Activated T-helper 1 cell treated with Interleukin-2 at 50 U/mL for 16 hours (primary cell): ENCODE data around the gene IFFO2.

Experiments used
- DNase-seq: peaks from one replicate; pipeline ENCODE4 v3.0.0-alpha.2; 2020; ENCODE audit warnings: low read depth

IFFO2 gene

GRCh38 chr1:18919197-18919905, 37.1 kb downstream of the IFFO2 start:
- DNase-seq: no peak

GRCh38 chr1:18918417-18918816, 38.1 kb downstream of the IFFO2 start:
- no peak for DNase-seq

DNA sequence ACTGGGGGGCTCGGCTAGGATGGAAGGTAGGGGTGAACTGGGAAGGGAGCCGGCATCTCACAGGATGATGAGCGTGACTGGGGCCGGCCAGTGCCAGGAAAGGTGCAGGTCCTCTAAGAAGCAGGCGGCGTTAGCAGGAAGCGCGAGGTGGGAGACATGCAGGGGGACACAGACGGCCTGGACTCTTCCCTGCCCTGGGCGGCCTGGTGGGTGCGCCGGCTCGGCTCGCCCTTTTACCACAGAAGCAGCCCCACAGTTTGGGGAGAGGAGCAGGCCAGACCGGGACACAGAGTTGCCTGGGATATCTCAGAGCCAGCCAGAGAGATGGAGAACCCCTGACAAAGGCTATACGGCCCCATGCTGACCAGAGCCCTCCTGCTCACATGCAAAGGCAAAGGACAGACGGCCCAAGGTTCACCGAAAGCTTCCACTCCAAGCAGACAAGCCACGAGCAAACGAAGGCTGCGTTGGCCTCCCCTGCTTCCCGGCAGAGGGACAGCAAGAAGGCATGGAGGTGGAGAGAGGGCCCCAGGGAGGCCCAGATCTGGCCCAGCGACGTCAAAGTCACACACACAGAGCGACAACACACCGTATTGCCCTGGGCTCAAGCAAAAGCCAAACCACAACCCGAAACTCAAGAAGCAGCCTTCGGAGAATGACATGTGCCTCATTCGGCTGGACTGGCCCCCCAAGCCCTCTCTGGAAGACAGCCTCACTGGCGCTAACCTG, 39.2 kb downstream of the IFFO2 start:
- DNase-seq: no peak

DNA sequence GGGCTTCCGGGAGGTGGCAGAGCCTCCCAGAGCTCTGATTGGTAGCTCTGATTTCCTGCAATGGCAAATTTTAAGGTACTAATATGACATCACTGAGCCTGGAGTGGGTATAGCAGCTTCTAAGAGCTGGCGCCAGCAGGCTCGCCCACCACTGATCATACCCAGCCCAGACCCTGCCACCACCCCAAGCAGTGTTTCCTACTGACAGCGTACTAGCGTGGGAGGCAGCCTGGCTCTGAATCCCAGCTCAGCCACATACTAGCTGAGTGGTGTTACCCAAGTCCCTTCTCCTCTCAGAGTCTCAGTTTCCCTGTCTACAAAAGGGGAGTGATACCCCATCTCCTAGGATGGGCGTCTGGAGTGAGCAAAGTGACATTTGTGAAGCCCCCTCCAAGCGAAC, 41.1 kb downstream of the IFFO2 start:
- DNase-seq: no peak

DNA sequence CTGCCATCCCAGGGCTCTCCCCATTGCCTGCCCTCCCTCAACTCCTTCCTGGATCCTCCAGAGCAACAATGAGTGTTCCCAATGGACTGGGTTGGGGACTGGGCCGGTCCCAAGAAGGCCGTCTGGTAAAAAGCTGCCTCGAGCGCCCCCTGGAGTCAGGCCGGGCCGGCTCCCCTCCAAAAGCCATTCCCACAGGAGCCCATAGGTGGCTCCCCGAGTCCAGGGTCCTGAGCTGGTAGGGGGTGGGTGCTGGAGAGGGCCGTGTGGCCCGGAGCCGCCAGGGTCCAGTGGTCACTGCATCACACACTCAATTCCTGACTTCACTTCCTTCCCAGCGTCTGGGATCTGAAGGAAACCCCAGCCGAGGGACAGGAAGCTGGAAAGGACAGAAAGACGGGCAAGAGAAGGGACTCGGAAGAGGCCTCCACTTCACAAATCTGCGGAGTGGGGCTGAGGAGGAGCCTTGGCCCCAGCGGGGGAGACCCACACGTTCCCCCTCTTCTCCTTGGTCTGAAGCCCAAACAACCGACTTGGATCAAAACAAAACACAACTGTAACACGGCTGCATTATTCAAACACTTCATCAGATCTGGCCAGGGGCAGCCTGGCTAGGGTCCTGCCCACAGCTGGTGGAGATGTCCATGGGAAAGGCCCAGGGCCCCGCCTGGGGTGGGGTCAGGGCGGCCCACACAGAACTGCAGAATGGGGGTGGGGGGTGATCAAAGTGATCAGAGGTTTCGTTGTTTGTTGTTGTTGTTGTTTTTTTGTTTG, 43.2 kb downstream of the IFFO2 start:
- peak; percentile 61 for DNase-seq

DNA sequence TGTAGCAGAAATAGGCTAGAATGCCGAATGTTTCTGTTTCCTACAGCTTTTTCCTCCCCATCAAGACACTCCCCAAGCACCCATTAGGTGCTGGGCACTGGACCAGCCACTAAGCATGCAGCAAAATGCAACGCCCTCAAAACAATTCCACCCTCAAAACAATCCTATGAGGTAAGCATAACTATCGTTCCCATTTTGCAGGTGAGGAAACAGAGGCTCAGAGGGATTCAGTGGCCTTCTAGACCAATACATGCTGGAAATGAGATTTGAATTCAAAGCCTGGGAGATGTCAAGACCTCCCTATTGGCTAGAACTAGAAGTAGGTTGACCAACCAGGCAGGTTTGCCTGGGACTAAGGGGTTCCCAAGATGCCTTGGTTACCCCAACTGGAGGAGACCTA, 43.9 kb downstream of the IFFO2 start:
- DNase-seq: no peak

GRCh38 chr1:18908911-18909771, 47.3 kb downstream of the IFFO2 start:
- no peak for DNase-seq

- no peak for DNase-seq
Observed at GRCh38 chr1:18907917-18908845, 48.3 kb downstream of the IFFO2 start.

GRCh38 chr1:18907021-18907916, 49.2 kb downstream of the IFFO2 start:
- DNase-seq: peak; percentile 25

- no peak for DNase-seq
Observed at GRCh38 chr1:18903291-18903756, 53.2 kb downstream of the IFFO2 start.

GRCh38 chr1:18902523-18903290, 53.8 kb downstream of the IFFO2 start, which contains the start of gene ALDH4A1:
Gene ALDH4A1, minus strand, starts transcription at chr1:18902555. Its CDS starts 32 bp downstream, at chr1:18902523.
- peak; percentile 86 for DNase-seq

DNA sequence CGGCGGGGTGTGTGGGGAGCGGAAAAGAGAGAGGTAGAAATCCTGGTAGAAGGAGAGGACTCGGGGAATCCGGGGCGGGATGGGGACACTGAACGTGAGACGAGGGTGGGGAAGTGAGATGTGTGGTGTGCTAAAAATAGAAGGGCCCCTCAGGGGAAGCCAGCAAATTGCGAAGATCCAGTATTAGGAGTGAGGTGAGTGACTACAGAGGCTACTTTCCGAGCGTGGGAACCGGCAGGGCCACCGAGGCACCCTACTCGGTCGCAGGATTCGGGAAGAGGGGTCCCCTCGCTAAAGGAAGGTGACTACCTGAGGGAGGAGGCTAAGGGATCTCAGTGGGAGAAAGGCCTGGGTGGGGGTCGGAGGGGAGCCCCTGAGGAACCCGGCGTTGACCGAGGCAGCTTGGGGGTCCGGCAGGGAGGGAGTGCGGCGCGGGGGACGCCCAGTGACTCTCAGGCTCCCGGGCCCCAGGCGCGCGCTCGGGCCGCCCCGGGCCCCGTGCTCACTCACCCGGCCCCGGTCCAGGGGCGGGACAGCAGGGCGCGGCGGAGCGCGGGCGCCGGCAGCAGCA, 54.4 kb downstream of the IFFO2 start:
- no peak for DNase-seq

- no peak for DNase-seq
Observed at GRCh38 chr1:18901147-18901951, 55.1 kb downstream of the IFFO2 start.

- no peak for DNase-seq
Observed at GRCh38 chr1:18900303-18900841, 56.1 kb downstream of the IFFO2 start.

- DNase-seq: no peak
Observed at GRCh38 chr1:18899363-18900049, 57.0 kb downstream of the IFFO2 start.

GRCh38 chr1:18898567-18898966, 57.9 kb downstream of the IFFO2 start:
- no peak for DNase-seq

DNA sequence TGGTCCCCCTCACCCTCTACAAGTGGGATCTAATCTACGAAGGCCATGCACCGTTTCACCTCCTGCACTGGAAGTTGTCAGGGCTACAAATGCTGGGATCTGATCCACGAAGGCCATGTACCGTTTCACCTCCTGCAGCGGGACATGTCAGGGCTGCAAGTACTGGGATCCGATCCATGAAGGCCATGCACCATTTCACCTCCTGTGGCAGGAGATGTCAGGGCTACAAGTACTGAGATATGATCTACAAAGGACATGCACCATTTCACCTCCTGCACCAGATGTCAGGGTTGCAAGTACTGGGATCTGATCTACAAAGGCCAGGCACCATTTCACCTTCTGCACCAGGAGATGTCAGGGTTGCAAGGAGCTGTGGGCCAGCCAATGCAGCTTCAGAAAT, 61.2 kb downstream of the IFFO2 start:
- no peak for DNase-seq
